Occipital lobe (tissue), 2 donors: ENCODE results near the gene FAM193A. TPM values are rescaled to one million over a fixed set of nuclear protein-coding genes. Genes with fewer than 3 reads are reported as not detected.

Experiments used
- DNase-seq: peaks from one replicate; lab custom pipeline; 2025; lab: John Stamatoyannopoulos, UW
- total RNA-seq: library from RNA; depleted of rRNA; stranded (reverse); fragments of >200 nt; gene quantifications from one replicate; pipeline ENCODE4 v1.2.3, GENCODE V29; 2014

FAM193A gene, protein sequence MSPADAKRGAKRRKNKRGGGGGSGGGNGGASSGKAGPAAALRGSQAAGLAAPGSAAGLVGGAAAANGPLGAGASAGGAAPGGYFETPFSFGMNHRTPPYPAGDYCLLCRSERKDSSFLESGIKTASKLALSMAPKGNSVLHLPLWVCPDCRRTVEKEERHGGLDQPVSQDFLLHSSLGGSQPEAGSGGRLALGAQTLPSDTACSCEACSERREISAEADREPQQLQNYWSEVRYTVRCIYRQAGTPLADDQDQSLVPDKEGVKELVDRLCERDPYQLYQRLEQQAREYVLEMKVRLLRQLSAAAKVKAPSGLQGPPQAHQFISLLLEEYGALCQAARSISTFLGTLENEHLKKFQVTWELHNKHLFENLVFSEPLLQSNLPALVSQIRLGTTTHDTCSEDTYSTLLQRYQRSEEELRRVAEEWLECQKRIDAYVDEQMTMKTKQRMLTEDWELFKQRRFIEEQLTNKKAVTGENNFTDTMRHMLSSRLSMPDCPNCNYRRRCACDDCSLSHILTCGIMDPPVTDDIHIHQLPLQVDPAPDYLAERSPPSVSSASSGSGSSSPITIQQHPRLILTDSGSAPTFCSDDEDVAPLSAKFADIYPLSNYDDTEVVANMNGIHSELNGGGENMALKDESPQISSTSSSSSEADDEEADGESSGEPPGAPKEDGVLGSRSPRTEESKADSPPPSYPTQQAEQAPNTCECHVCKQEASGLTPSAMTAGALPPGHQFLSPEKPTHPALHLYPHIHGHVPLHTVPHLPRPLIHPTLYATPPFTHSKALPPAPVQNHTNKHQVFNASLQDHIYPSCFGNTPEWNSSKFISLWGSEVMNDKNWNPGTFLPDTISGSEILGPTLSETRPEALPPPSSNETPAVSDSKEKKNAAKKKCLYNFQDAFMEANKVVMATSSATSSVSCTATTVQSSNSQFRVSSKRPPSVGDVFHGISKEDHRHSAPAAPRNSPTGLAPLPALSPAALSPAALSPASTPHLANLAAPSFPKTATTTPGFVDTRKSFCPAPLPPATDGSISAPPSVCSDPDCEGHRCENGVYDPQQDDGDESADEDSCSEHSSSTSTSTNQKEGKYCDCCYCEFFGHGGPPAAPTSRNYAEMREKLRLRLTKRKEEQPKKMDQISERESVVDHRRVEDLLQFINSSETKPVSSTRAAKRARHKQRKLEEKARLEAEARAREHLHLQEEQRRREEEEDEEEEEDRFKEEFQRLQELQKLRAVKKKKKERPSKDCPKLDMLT (N-terminal part only)
- total RNA-seq, result 15.0 TPM

GRCh38 chr4:2536193-2537010, at the start of gene FAM193A:
Gene FAM193A (plus strand): TSS chr4:2536647. CDS start chr4:2536916, 269 bp downstream.
- DNase-seq, result peak; percentile 100

- DNase-seq, result no peak
These were observed 49.5 kb upstream of the FAM193A start for GRCh38 chr4:2486981-2487380.

GRCh38 chr4:2487632-2488031, 48.8 kb upstream of the FAM193A start:
- DNase-seq, result no peak

DNA sequence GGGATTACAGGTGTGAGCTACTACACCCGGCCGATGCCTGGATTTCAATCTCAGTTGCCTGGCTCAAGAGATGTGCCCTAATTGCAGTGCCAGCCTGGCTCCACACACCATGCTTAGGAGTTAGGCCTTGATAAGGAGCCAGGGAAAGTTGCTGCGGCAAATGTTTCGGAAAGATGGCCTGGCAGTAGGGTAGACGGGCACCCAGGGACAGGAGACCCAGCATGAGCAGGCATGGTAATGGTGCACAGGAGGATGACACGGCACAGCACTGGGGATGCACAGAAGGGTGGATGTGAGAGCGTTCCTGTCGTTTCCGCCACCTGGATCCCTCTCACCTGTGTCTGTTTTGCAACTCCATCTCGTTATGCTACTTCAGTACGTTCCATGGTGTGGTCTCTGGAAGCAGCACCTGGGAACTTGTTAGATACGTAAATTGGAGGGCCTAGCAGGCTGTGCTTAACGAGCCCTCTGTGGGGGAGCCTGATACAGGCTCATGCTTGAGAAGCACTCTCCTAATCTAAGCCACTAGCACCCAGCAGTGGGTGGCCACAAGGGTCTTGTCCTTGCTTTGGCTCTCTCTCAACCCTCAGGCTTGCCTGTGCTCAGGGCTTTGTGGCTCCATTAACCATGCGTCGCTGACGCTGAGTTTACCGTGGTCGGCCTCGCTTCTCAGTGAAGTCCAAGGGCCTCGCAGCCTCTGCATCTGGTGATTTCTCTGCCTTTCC, 47.2 kb upstream of the FAM193A start:
- no peak for DNase-seq

DNA sequence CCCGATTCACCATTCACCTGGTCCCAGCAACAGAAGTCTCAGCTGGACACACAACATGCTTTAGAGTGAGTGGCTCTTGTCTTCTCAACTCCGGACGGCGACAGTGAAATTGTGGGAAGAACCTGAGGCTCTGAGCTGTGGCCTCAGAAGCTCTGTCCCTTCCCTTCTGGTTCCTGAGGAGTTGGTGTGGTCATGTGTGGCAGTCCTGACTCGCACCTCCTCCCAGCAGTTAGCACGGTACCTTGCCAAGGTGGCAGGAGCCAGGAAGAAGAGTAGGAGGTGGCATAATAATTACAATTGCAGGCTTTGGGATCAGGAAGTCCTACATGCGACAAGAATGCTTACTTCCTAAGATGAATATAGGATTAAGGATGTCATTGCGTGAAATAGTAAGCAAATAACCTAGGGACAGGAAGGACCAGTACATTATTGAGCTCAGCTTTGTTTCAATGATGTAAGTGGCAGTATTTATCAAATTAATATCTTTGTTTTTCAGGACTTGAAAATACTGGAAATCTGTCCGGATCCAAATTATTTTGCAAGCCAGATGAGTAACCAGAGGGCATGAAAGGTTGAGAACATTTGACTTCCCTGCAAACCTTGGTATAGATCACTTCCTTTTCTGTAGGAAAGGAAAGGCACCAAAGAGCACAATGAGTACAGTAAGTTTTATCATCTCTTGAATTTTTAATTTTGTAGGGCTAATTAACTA, 46.5 kb upstream of the FAM193A start:
- DNase-seq, result no peak

- no peak for DNase-seq
These were observed 43.5 kb upstream of the FAM193A start for GRCh38 chr4:2492970-2493369.

DNA sequence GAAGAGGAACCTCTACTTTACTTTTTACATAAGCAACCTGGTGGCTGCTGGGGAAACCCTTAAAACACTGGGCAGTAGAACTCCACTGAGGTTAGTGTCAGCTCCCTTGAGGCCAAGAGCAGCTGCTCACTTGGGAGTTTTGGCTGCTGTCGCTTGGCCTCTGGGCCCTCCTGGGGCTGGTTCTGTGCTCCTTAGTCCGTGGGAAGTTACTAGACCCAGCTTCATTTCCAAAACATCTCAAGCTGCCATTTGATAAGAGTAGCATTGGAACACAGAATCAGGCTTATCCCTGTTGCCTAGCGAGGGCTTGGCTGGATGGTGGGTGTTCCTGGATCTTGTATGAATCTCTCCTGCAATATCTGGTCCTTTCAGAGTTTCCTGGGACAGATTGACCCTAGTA, 41.5 kb upstream of the FAM193A start:
- no peak for DNase-seq

- no peak for DNase-seq
These were observed 39.1 kb upstream of the FAM193A start for GRCh38 chr4:2497324-2497723.

- no peak for DNase-seq
These were observed 38.5 kb upstream of the FAM193A start for GRCh38 chr4:2497931-2498330.

- DNase-seq, result no peak
These were observed 35.9 kb upstream of the FAM193A start for GRCh38 chr4:2500547-2500946.

GRCh38 chr4:2501034-2501594, 35.3 kb upstream of the FAM193A start:
- no peak for DNase-seq

DNA sequence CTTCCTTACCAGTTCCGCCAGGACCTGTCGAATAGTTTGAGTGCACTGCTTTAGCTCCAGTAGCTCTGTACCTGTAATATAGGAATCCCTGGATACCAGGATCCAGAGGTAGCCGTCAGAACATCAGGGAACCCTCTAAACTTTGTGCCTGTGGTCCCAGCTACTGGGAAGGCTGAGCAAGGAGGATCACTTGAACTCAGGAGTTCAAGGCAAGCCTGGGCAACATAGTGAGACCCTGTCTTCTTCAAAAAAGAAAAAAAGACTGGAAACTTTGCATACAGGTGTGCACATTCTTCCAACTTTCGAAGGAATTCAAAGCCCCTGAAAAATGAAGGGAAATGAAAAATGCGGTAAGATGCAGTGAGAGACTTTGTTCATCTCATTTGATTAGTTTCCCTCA, 32.6 kb upstream of the FAM193A start:
- DNase-seq, result no peak

DNA sequence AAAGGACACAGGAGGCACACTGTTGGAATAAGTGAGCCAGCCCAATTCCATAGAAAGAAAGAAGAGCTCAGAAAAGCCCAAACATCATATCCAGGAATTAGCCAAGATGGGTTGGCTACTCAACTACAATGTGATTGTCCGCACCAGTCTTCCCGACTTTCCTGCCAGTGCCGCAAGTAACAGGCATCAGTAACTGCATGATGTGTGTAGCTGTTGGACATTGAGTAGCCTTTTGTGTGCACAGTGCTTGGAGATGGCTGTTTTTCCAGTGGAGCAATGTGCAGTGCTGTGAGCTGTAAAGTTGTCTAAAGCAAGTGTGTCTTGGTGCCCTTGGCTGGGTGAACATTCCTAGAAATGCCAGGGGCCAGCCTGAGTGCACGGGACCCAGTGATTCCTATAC, 29.2 kb upstream of the FAM193A start:
- no peak for DNase-seq

- no peak for DNase-seq
These were observed 28.6 kb upstream of the FAM193A start for GRCh38 chr4:2507855-2508254.

DNA sequence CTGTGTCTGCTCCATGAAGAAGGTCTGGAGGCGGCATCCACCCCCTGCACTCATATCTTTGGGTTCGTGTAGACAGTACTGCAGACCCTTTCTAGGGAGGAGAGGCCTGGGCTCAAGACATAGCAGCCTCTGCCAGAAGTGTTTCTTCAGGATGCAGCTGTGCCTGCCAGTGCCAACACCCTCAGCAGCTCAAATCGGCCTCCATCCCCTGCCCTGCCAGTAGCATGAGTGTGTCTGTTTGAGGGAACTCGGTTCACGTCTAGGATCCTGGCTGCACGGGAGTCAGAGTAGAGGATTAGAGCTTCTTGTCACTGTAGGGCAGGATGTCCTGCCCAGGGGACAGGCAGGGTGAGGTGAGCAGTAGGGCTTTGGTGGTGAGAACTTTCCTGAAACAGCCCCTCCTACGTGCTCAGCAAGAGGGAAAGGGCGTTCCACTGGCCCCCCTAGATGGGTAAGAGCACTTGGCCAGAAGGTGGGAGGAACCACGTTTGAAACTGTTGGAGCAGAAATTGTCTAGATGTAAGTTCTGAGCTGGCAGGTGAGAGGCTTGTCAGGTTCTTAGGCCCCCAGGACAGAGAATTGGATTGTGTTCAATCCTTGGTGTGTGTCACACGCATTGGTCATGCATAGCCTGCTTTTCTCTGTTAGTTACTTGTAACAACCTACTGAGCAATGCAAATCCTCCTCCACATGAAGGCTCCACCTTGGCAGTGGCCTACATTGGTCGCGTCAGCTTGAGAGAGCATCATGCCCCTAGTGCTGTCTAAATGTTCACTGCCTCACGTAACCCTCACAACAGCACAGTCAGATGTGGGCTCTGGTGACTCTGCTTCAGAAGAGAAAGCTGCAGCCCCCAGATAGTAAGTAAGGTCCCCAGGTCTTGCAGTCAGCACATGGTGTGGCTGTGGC, 25.8 kb upstream of the FAM193A start:
- peak; percentile 14 for DNase-seq

GRCh38 chr4:2511645-2512131, 24.8 kb upstream of the FAM193A start:
- no peak for DNase-seq

DNA sequence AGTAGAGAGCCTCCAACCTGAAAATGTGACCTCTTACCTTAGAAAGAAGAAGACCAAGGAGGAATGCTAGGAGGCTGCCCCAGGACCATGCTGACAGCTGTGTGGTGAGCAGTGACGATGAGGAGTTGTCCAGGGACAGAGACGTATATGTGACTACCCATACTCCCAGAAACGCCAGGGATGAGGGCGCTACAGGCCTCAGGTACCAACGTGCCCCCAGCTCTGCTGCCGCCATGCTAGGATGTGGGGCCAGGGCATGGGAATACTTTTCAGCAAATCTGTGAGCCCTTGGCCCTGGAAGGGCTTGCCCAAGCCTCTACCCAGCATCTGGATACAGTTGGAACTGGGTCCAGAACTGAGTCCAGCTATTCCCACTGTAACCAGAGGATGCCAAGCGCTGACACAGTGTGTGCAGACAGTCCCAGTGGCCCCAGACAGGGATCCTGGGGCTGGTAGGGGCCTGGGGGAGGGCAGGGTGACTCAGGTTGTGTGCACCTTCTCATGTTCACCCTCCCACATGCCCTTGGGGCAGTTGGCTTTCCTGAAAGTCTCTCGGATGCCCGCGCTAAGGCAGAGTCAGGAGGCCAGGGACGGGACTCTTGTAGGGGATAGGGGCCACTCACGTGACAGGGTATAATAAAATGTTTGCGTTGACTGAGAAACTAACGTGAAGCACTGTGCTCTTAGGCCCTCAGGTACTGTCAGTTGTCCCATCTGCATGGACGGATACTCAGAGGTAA, 23.9 kb upstream of the FAM193A start:
- no peak for DNase-seq
